A673 (cell line): ENCODE measurements around the gene VAMP5. TPM values are rescaled to one million over a fixed set of nuclear protein-coding genes. Genes with fewer than 3 reads are reported as not detected.

Experiments
- BruUV-seq: library from RNA; stranded (reverse); fragments of 400-500 nt; replicated peaks from 2 replicates; lab custom pipeline; 2021; lab: Mats Ljungman, UMichigan
- CTCF ChIA-PET: fragments of 300-600 bp; sonication (Branson Sonifier 250); formaldehyde crosslinking; loops from one replicate; lab custom pipeline; 2022; ENCODE audit warnings: antibody characterized with exemption; lab: Charles Lee
- POLR2A ChIA-PET: fragments of 300-600 bp; sonication (Branson Sonifier 250); formaldehyde crosslinking; loops from one replicate; lab custom pipeline; 2022; ENCODE audit warnings: antibody characterized with exemption; ENCODE audit not compliant: low non-redundant PET; lab: Charles Lee
- DNase-seq: peaks from one replicate; pipeline ENCODE4 v3.0.0-alpha.2; 2015; ENCODE audit warnings: low spot score
- H3K27ac ChIP-seq: fragments of 200-600 bp; sonication (generic); 2 replicates; pipeline ENCODE4 v1.5.1; 2016; ENCODE audit warnings: mixed run types, low read depth, mild to moderate bottlenecking, mixed read lengths, antibody characterized with exemption, low read length; ENCODE audit not compliant: poor library complexity, severe bottlenecking
- H3K27me3 ChIP-seq: fragments of 200-600 bp; sonication (generic); replicated peaks from 2 replicates; pipeline ENCODE4 v1.6.1; 2017; ENCODE audit warnings: mixed run types, low read depth, mild to moderate bottlenecking, mixed read lengths, antibody characterized with exemption, low read length; ENCODE audit not compliant: insufficient read depth, poor library complexity
- H3K36me3 ChIP-seq: fragments of 200-600 bp; sonication (generic); 2 replicates; pipeline ENCODE4 v1.6.1; 2016; ENCODE audit warnings: mixed run types, mild to moderate bottlenecking, mixed read lengths, antibody characterized with exemption, low read length; ENCODE audit not compliant: insufficient read depth, poor library complexity, severe bottlenecking
- H3K4me1 ChIP-seq: fragments of 200-600 bp; sonication (generic); 2 replicates; pipeline ENCODE4 v1.6.1; 2017; ENCODE audit warnings: mixed run types, mild to moderate bottlenecking, mixed read lengths, antibody characterized with exemption, low read length; ENCODE audit not compliant: insufficient read depth, poor library complexity, severe bottlenecking
- H3K4me3 ChIP-seq: fragments of 200-600 bp; sonication (generic); 2 replicates; pipeline ENCODE4 v1.5.1; 2016; ENCODE audit warnings: low read depth, mixed run types, mild to moderate bottlenecking, mixed read lengths, low read length; ENCODE audit not compliant: poor library complexity, severe bottlenecking
- H3K9me3 ChIP-seq: fragments of 200-600 bp; sonication (generic); 2 replicates; pipeline ENCODE4 v1.6.1; 2016; ENCODE audit warnings: mixed run types, low read depth, mild to moderate bottlenecking, mixed read lengths, antibody characterized with exemption, low read length; ENCODE audit not compliant: poor library complexity, severe bottlenecking
- EZH2 ChIP-seq: fragments of 200-600 bp; sonication (generic); IDR thresholded peaks from 2 replicates; pipeline ENCODE4 v1.6.1; 2017; ENCODE audit warnings: borderline replicate concordance, low read depth, mild to moderate bottlenecking, mixed read lengths, antibody characterized with exemption, low read length; ENCODE audit not compliant: poor library complexity, severe bottlenecking
- intact Hi-C: fragments of 100-400 bp; cut with micrococcal nuclease; formaldehyde crosslinking; loops from one replicate; pipeline ENCODE4 v1.10.0; 2022; ENCODE audit not compliant: unreplicated experiment
- total RNA-seq: library from RNA; stranded (reverse); gene quantifications from 2 replicates; pipeline ENCODE4 v1.2.3, GENCODE V29; 2021
- TF ChIP-seq, protein P1 (sequence below): fragments of 300-800, 200-600 bp; sonication (generic); conservative IDR thresholded peaks from 2 replicates; pipeline ENCODE4 v1.5.1; 2017; ENCODE audit warnings: low read depth, mild to moderate bottlenecking, antibody characterized with exemption, low read length, moderate library complexity, mixed read lengths

Gene VAMP5
- total RNA-seq, 1 experiment from 2014 or later: 2.1 TPM

DNA sequence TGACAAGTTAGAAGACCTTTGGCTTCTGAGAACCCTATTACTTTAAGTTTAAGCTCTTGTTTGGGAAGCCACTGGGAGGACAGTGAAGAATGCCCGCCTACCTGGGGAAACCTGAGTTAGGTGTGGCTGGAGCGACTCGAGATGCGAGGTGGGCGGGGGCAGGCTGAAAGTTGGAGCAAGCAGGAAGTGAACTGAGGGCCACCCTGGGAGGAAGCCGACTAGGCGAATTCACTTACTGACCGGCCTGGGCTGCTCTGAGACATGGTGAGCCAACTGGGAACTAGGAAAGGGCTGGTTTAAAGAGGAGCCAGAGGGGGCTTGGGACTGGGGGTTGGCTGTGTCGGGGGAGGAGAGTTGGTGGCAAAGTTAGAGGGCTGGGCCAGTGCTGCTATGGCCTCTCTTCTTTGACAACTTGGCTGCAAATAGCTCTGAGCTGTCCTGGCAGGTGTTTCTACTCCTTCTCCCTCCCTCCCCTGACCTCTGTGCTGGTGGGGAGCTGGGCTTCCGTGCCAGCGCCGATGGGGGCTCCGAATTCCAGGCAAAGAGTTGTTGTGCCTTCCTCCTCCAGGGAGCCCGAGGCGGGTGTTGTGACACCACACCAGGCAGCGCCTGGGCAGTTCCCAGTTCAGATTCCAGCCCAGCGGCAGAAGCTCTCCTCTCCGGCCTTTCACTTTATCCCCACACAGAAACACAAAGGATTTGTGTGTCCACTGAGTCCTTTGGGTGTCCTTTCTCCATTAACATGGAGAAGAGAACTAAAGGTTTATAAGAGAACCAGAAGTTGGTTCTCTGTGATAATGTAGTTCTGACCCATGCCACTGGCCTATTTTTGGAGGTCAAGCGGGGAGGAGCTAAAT is 6.6 kb upstream of the VAMP5 start, which contains the start of gene VAMP8:
Gene VAMP8, plus strand, starts transcription at position 201 of the 857 bp plus-strand sequence. Its CDS starts 61 bp downstream, at position 262.
- intact Hi-C loops: no loop called here
- H3K4me3 ChIP-seq: no peak within 1 kb of the TSS
- CTCF ChIA-PET: no interaction called here

DNA sequence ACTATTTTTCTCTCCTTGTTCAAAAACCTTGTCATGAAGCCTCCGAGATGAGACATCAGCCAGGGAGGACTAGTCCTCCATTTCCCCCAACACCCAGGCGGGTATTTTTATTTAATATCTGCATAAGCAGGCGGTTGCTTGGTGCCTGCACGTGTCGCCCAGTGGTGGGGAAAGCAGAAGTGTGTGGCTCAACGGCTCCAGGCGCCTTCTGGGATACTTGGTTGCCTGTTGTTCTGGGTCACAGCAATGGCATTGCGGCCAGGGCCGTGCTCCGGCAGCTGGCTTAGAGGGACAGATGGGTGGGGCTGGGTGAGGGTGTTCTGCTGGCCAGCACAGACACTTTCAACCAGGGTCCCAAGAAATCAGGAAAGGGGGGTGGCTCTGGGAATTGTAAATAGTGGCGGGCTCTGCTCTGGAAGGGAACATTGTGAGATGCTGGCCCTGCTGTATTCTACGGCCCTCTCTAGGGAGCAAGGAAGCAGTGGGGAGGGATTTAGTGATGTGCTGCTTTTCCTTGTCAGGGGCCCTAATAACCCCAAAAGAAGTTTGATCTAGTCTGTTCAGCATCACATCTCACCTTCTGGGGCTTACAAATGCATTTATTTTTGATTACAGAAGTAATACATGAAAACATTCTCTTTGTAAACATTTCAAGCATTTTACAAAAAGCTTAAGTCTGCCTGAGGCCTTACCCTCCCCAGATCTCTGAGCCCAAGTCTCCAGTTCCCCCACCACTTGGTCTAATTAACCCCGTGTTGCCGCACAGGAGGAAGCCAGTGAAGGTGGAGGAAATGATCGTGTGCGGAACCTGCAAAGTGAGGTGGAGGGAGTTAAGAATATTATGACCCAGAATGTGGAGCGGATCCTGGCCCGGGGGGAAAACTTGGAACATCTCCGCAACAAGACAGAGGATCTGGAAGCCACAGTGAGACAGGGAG is 5.7 kb upstream of the VAMP5 start:
- no peaks in the 10 kb centered on the region for H3K4me1 ChIP-seq
- no peaks in the 10 kb centered on the region for H3K9me3 ChIP-seq
- POLR2A ChIA-PET: no interaction called here
- BruUV-seq: no TSS peak
- H3K27me3 ChIP-seq: no peaks in the 10 kb centered on the region
- no peak overlapping the region for H3K27ac ChIP-seq
- H3K36me3 ChIP-seq: no peaks in the 10 kb centered on the region
- H3K4me3 ChIP-seq: no peak overlapping the region
- intact Hi-C loops: no loop called here
- no peak for DNase-seq
- no peak for TF ChIP-seq EZH2
- TF ChIP-seq, protein P1, sequence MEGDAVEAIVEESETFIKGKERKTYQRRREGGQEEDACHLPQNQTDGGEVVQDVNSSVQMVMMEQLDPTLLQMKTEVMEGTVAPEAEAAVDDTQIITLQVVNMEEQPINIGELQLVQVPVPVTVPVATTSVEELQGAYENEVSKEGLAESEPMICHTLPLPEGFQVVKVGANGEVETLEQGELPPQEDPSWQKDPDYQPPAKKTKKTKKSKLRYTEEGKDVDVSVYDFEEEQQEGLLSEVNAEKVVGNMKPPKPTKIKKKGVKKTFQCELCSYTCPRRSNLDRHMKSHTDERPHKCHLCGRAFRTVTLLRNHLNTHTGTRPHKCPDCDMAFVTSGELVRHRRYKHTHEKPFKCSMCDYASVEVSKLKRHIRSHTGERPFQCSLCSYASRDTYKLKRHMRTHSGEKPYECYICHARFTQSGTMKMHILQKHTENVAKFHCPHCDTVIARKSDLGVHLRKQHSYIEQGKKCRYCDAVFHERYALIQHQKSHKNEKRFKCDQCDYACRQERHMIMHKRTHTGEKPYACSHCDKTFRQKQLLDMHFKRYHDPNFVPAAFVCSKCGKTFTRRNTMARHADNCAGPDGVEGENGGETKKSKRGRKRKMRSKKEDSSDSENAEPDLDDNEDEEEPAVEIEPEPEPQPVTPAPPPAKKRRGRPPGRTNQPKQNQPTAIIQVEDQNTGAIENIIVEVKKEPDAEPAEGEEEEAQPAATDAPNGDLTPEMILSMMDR: no peak
- CTCF ChIA-PET: no interaction called here

More for the DNA sequence above, 6.6 kb upstream of the VAMP5 start, which contains the start of gene VAMP8:
- no peaks in the 10 kb centered on the region for H3K4me1 ChIP-seq
- no peak for DNase-seq
- BruUV-seq: no TSS peak
- no peaks in the 10 kb centered on the region for H3K27me3 ChIP-seq
- H3K9me3 ChIP-seq: no peaks in the 10 kb centered on the region
- no peaks in the 10 kb centered on the region for H3K36me3 ChIP-seq
- TF ChIP-seq, protein P1: no peak
- TF ChIP-seq EZH2: no peak
- POLR2A ChIA-PET: no interaction called here
- H3K27ac ChIP-seq: no peak within 1 kb of the TSS

DNA sequence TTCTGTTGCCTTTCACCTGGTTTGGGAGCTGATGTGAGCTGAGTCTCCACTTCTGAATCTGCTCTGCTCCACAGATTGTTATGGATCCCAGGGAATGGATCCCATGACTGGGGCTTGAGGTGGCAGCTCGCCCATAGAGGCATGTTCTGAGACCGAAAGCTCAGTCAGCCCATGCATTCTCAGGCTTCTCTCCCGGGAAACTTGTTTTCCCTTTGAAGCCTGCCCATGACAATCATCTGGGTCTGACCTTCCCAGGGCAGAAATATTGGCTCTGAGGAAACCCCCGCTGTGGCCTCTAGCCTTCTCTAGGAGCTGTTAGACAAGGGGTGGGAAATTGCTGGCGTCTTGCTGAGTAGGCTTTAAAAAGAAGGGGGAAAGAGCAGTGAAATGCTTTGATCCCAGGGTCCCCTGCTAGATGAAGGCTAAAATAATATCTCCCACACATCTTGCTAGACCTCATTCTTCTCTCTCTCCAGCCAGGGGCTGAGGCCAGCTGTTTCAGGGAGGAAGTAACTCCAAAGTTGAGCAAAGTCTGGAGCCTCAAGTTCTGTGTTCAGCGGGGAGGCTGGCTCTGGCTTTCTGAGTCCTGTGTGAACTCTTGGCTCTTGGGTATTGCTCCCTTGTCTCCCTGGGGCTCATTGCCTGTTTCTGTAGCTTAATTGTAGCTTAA is 4.8 kb upstream of the VAMP5 start:
- Histone ChIP-seq H3K27me3 (no peaks in the 10 kb centered on the region), H3K27ac (no peak overlapping the region), H3K4me3 (no peak overlapping the region), H3K36me3 (no peaks in the 10 kb centered on the region), H3K4me1 (no peaks in the 10 kb centered on the region), H3K9me3 (no peaks in the 10 kb centered on the region)
- intact Hi-C loops: no loop called here
- TF ChIP-seq EZH2: no peak
- no peak for DNase-seq
- ChIA-PET CTCF (no interaction called here), POLR2A (no interaction called here)
- BruUV-seq: no TSS peak
